Keratinocyte (primary cell): Measurements from ENCODE around the gene PPARD. TPM values are rescaled to one million over a fixed set of nuclear protein-coding genes. Genes with fewer than 3 reads are reported as not detected.

Source experiments
- DNase-seq: peaks from one replicate; pipeline ENCODE4 v3.0.0-alpha.2; 2011; ENCODE audit warnings: low read depth, missing footprints, low spot score
- FAIRE-seq: peaks from 2 replicates; lab custom pipeline; 2011; peaks lifted over from hg19 to GRCh38; lab: Jason Lieb, UNC
- H2AFZ ChIP-seq: 2 replicates; pipeline ENCODE4 v1.6.0; 2012; ENCODE audit warnings: low read length, control low read depth, inconsistent platforms; ENCODE audit not compliant: control insufficient read depth
- H3K27ac ChIP-seq: 2 replicates; pipeline ENCODE4 v1.5.1; 2011; ENCODE audit warnings: low read length; ENCODE audit not compliant: control insufficient read depth, insufficient read depth
- H3K27me3 ChIP-seq: 3 replicates; pipeline ENCODE4 v1.6.0; 2011; ENCODE audit warnings: low read length; ENCODE audit not compliant: control insufficient read depth, insufficient read depth; ENCODE audit errors: extremely low read depth
- H3K36me3 ChIP-seq, 2 experiments: 2 replicates in 1 of 2; 3 replicates in 1 of 2; pipeline ENCODE4 v1.5.1; 2011; ENCODE audit warnings: low read length in 2 of 2, mild to moderate bottlenecking in 1 of 2; ENCODE audit not compliant: control insufficient read depth in 2 of 2, insufficient read depth in 2 of 2; ENCODE audit errors: extremely low read depth in 1 of 2
- H3K4me1 ChIP-seq: 3 replicates; pipeline ENCODE4 v1.5.1; 2011; ENCODE audit warnings: low read length; ENCODE audit not compliant: control insufficient read depth, insufficient read depth; ENCODE audit errors: extremely low read depth
- H3K4me2 ChIP-seq: 3 replicates; pipeline ENCODE4 v1.6.0; 2011; ENCODE audit warnings: low read depth, low read length; ENCODE audit not compliant: control insufficient read depth, insufficient read depth; ENCODE audit errors: extremely low read depth
- H3K4me3 ChIP-seq, 3 experiments: fragments of 200-600 bp in 1 of 3; sonication (generic) in 1 of 3; 2 replicates in 2 of 3; 3 replicates in 1 of 3; pipeline ENCODE4 v1.5.1; 2011 to 2016; ENCODE audit warnings: low read length in 3 of 3, mild to moderate bottlenecking in 3 of 3, control low read depth in 2 of 3, inconsistent platforms in 1 of 3, low read depth in 1 of 3, mixed read lengths in 1 of 3, mixed run types in 1 of 3, moderate library complexity in 1 of 3; ENCODE audit not compliant: control insufficient read depth in 2 of 3, insufficient read depth in 2 of 3; ENCODE audit errors: extremely low read depth in 1 of 3
- H3K79me2 ChIP-seq: 2 replicates; pipeline ENCODE4 v1.6.0; 2012; ENCODE audit warnings: low read length; ENCODE audit not compliant: control insufficient read depth, insufficient read depth
- H3K9ac ChIP-seq: 3 replicates; pipeline ENCODE4 v1.6.0; 2011; ENCODE audit warnings: low read length; ENCODE audit not compliant: control insufficient read depth, insufficient read depth; ENCODE audit errors: extremely low read depth
- H3K9me1 ChIP-seq: 3 replicates; pipeline ENCODE4 v1.6.0; 2011; ENCODE audit warnings: low read length; ENCODE audit not compliant: control insufficient read depth, insufficient read depth; ENCODE audit errors: extremely low read depth
- H3K9me3 ChIP-seq: 2 replicates; pipeline ENCODE4 v1.5.1; 2012; ENCODE audit warnings: low read depth, low read length; ENCODE audit not compliant: control insufficient read depth
- H4K20me1 ChIP-seq: 3 replicates; pipeline ENCODE4 v1.6.0; 2011; ENCODE audit warnings: low read length; ENCODE audit not compliant: control insufficient read depth, insufficient read depth; ENCODE audit errors: extremely low read depth
- CTCF ChIP-seq, 3 experiments: IDR thresholded peaks in 1 of 3; conservative IDR thresholded peaks in 1 of 3; optimal IDR thresholded peaks in 1 of 3; 2 replicates in 2 of 3; 3 replicates in 1 of 3; pipeline versions ENCODE3 to v1.5.1; 2011; ENCODE audit warnings: low read length in 3 of 3, mild to moderate bottlenecking in 3 of 3, moderate library complexity in 2 of 3, control low read depth in 1 of 3, inconsistent platforms in 1 of 3; ENCODE audit not compliant: insufficient read depth in 2 of 3; ENCODE audit errors: extremely low read depth in 1 of 3
- EZH2 ChIP-seq: IDR thresholded peaks from one replicate; pipeline ENCODE4 v1.6.1; 2012; ENCODE audit warnings: inconsistent platforms, mild to moderate bottlenecking, low read length, moderate library complexity
- dilution Hi-C: fragments of 300-500 bp; cut with MboI; formaldehyde crosslinking; loops from one replicate; pipeline ENCODE4 v1.7.0; 2020; ENCODE audit warnings: low sequenced_read_pairs; ENCODE audit not compliant: extremely low pct_ligation_motif_present
- polyA plus RNA-seq, 5 experiments: library from polyadenylated mRNA; depleted of rRNA in 3 of 5; stranded (reverse) in 3 of 5; stranded (forward) in 1 of 5; unstranded in 1 of 5; fragments of >200 nt; gene quantifications; 1 replicate in 1 of 5; 2 replicates in 3 of 5; 3 replicates in 1 of 5; pipeline versions ENCODE4 v1.2.1 to v1.2.3, GENCODE V29; 2011 to 2012; ENCODE audit warnings: missing spikeins in 2 of 5, low read depth in 1 of 5, low replicate concordance in 1 of 5

Gene PPARD
- polyA plus RNA-seq, 1 donor (not counting 4 experiments of a cell fraction or from before 2014, with no cell fraction given): 15.1 TPM

GRCh38 chr6:35294308-35294945 is 47.9 kb upstream of the PPARD start:
- no peak for DNase-seq
- H3K36me3 ChIP-seq: peaks cover 11 to 14% of the 10 kb centered on the region in 2 experiments
- no peaks in the 10 kb centered on the region for H3K9me1 ChIP-seq
- H3K79me2 ChIP-seq: peaks cover 12% of the 10 kb centered on the region
- dilution Hi-C loops: no loop called here
- no peaks in the 10 kb centered on the region for H4K20me1 ChIP-seq
- no peak for TF ChIP-seq EZH2
- peak in 2 of 3 experiments; percentile 85 to 92 for TF ChIP-seq CTCF (optimal IDR thresholded peaks at IDR 0.05 in 1 of 3, IDR thresholded peaks at IDR 0.05 in 1 of 3, conservative IDR thresholded peaks at IDR 0.05 in 1 of 3; ENCODE audit: extremely low read depth in 1 of 3, insufficient read depth in 2 of 3, low read length in 3 of 3)
- no peaks in the 10 kb centered on the region for H3K27me3 ChIP-seq
- FAIRE-seq: peak; percentile 93
- no peak overlapping the region for H3K27ac ChIP-seq
- H3K9me3 ChIP-seq: no peaks in the 10 kb centered on the region
- H3K9ac ChIP-seq: no peak overlapping the region
- H3K4me1 ChIP-seq: peaks cover 30% of the 10 kb centered on the region
- no peak overlapping the region for H3K4me2 ChIP-seq
- no peak overlapping the region for H2AFZ ChIP-seq
- H3K4me3 ChIP-seq: no peak overlapping the region

GRCh38 chr6:35295036-35295435 is 47.3 kb upstream of the PPARD start:
- Histone ChIP-seq H2AFZ (no peak overlapping the region), H3K4me1 (peaks cover 31% of the 10 kb centered on the region), H3K4me2 (no peak overlapping the region), H3K36me3 (peaks cover 11 to 13% of the 10 kb centered on the region in 2 experiments), H3K9ac (no peak overlapping the region), H3K9me1 (no peaks in the 10 kb centered on the region), H3K4me3 (no peak overlapping the region), H3K27me3 (no peaks in the 10 kb centered on the region), H4K20me1 (no peaks in the 10 kb centered on the region), H3K9me3 (no peaks in the 10 kb centered on the region), H3K79me2 (peaks cover 17% of the 10 kb centered on the region), H3K27ac (no peak overlapping the region)
- TF ChIP-seq CTCF (optimal IDR thresholded peaks at IDR 0.05 in 1 of 3, IDR thresholded peaks at IDR 0.05 in 1 of 3, conservative IDR thresholded peaks at IDR 0.05 in 1 of 3; ENCODE audit: extremely low read depth in 1 of 3, insufficient read depth in 2 of 3, low read length in 3 of 3): no peak
- no peak for TF ChIP-seq EZH2
- FAIRE-seq: no peak
- DNase-seq: no peak
- dilution Hi-C loops: no loop called here
